Smooth muscle cell (in vitro differentiated cells): ENCODE measurements around the gene AUTS2. TPM values are rescaled to one million over a fixed set of nuclear protein-coding genes. Genes with fewer than 3 reads are reported as not detected.

ENCODE experiments used
- DNase-seq: peaks from one replicate; lab custom pipeline; 2025; ENCODE audit not compliant: unreplicated experiment; lab: John Stamatoyannopoulos, UW
- H2AFZ ChIP-seq: fragments of 200-600 bp; sonication (generic); 2 replicates; pipeline ENCODE4 v1.6.0; 2016; ENCODE audit warnings: antibody characterized with exemption, low read depth, mild to moderate bottlenecking
- H3F3A ChIP-seq: fragments of 200-600 bp; sonication (generic); 2 replicates; pipeline ENCODE4 v1.6.0; 2017; ENCODE audit warnings: antibody characterized with exemption, low read depth
- H3K27ac ChIP-seq: fragments of 200-600 bp; sonication (generic); 2 replicates; pipeline ENCODE4 v1.5.1; 2016; ENCODE audit warnings: low read depth, mild to moderate bottlenecking
- H3K27me3 ChIP-seq: fragments of 200-600 bp; sonication (generic); 2 replicates; pipeline ENCODE4 v1.6.1; 2016; ENCODE audit warnings: low read depth, mild to moderate bottlenecking
- H3K36me3 ChIP-seq: fragments of 200-600 bp; sonication (generic); 2 replicates; pipeline ENCODE4 v1.5.1; 2016; ENCODE audit warnings: low read depth
- H3K4me1 ChIP-seq: fragments of 200-600 bp; sonication (generic); 2 replicates; pipeline ENCODE4 v1.5.1; 2016; ENCODE audit warnings: low read depth
- H3K4me2 ChIP-seq: fragments of 200-600 bp; sonication (generic); 2 replicates; pipeline ENCODE4 v1.6.0; 2016; ENCODE audit warnings: mild to moderate bottlenecking
- H3K4me3 ChIP-seq: fragments of 200-600 bp; sonication (generic); 2 replicates; pipeline ENCODE4 v1.5.1; 2016; ENCODE audit warnings: mild to moderate bottlenecking
- H3K79me2 ChIP-seq: fragments of 200-600 bp; sonication (generic); 2 replicates; pipeline ENCODE4 v1.6.0; 2016; ENCODE audit warnings: low read depth, mild to moderate bottlenecking
- H3K9ac ChIP-seq: fragments of 200-600 bp; sonication (generic); 2 replicates; pipeline ENCODE4 v1.6.0; 2016; ENCODE audit warnings: low read depth
- H3K9me3 ChIP-seq: fragments of 200-600 bp; sonication (generic); replicated peaks from 2 replicates; pipeline ENCODE4 v1.5.1; 2016; ENCODE audit warnings: low read depth
- H4K20me1 ChIP-seq: fragments of 200-600 bp; sonication (generic); 2 replicates; pipeline ENCODE4 v1.6.0; 2016; ENCODE audit warnings: low read depth
- WGBS: methylation state at CpG from one replicate; pipeline ENCODE4 v1.1.7; 2016; ENCODE audit warnings: low lambda C conversion rate; 5-methylcytosine and 5-hydroxymethylcytosine counted together
- polyA plus RNA-seq: library from polyadenylated mRNA; unstranded; fragments of >200 nt; fragmentation: Nextera tagmentation; extraction: Ambion mirVana; gene quantifications from 2 replicates; pipeline ENCODE4 v1.2.1, GENCODE V29; 2016
- total RNA-seq: library from RNA; depleted of rRNA; stranded (reverse); fragments of >200 nt; gene quantifications from 2 replicates; pipeline ENCODE4 v1.2.3, GENCODE V29; 2014
- TF ChIP-seq, protein P1 (sequence below): fragments of 200-600 bp; sonication (generic); IDR thresholded peaks from 2 replicates; pipeline ENCODE4 v1.5.1; 2017; ENCODE audit warnings: borderline replicate concordance, mild to moderate bottlenecking, antibody characterized with exemption; ENCODE audit not compliant: insufficient read depth, poor library complexity, severe bottlenecking

Gene AUTS2
- total and polyA plus RNA-seq, 2 experiments from 2014 or later = 6.5 to 8.6 TPM

DNA sequence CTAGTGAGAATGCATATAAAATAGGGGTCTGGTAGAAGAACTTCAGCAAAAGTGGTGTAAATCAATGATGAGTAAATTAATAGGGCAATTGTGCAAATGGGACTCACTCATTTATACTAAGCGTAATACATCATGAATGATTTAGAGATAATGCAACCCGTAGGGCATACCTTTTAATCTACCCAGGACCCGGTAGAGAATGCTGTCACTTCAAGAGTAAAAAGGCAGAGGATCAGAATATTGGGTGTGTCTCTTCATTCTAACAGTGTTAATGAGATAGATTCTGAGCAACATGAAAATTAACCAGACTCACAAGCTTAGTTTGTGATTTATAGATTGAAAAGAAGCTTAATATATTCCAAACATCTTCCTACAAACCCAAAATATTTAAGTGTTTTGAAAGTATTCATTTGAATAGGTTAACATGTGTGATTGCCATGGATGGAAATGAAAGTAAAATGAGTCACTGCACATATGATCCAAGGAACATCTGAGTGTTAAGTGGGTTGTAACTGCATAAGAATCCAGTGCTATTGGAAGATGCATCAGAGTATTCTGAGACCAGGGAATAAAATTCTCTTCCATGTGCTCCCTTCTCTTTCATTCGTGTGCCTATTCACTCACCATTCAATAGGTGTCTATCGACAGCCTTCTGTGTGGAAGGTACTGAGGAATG lies 690.6 kb downstream of the AUTS2 start:
- no peak for DNase-seq
- Histone ChIP-seq H3K4me1 (no peaks in the 10 kb centered on the region), H3K27ac (no peak overlapping the region), H4K20me1 (no peaks in the 10 kb centered on the region), H3F3A (no peaks in the 10 kb centered on the region), H3K27me3 (no peaks in the 10 kb centered on the region), H3K9ac (no peak overlapping the region), H3K4me2 (no peak overlapping the region), H3K36me3 (no peaks in the 10 kb centered on the region), H3K9me3 (no peaks in the 10 kb centered on the region), H2AFZ (no peak overlapping the region), H3K79me2 (no peaks in the 10 kb centered on the region), H3K4me3 (no peak overlapping the region)
- TF ChIP-seq, protein P1, sequence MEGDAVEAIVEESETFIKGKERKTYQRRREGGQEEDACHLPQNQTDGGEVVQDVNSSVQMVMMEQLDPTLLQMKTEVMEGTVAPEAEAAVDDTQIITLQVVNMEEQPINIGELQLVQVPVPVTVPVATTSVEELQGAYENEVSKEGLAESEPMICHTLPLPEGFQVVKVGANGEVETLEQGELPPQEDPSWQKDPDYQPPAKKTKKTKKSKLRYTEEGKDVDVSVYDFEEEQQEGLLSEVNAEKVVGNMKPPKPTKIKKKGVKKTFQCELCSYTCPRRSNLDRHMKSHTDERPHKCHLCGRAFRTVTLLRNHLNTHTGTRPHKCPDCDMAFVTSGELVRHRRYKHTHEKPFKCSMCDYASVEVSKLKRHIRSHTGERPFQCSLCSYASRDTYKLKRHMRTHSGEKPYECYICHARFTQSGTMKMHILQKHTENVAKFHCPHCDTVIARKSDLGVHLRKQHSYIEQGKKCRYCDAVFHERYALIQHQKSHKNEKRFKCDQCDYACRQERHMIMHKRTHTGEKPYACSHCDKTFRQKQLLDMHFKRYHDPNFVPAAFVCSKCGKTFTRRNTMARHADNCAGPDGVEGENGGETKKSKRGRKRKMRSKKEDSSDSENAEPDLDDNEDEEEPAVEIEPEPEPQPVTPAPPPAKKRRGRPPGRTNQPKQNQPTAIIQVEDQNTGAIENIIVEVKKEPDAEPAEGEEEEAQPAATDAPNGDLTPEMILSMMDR = no peak
- WGBS = 93% methylated on average over 5 of the region's 5 CpGs

DNA sequence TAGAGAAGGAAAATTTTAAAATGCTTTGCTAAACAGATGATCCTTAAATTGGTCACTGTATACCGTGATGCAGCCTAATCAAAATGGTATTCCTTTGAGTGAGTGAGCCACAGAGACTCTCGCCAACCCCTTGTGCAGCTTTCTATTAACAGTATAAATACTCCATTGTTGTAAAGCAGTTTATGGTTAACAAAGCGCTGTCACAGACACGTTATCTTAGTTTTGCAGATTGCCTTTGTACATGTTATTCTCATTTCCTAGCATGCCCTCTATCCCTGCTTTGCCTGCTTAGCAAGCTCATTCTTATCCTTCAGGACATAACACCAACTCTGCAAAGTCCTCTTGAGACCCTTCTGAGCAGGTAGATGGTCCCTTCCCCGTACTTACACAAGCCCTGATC lies 694.4 kb downstream of the AUTS2 start:
- H3K27me3 ChIP-seq = no peaks in the 10 kb centered on the region
- no peak overlapping the region for H3K4me3 ChIP-seq
- H3K4me1 ChIP-seq = no peaks in the 10 kb centered on the region
- no peak for DNase-seq
- 85% methylated on average over 5 of the region's 5 CpGs for WGBS
- H3K4me2 ChIP-seq = no peak overlapping the region
- no peaks in the 10 kb centered on the region for H4K20me1 ChIP-seq
- H3K9me3 ChIP-seq = no peaks in the 10 kb centered on the region
- no peak overlapping the region for H3K27ac ChIP-seq
- H3K36me3 ChIP-seq = no peaks in the 10 kb centered on the region
- H3F3A ChIP-seq = no peaks in the 10 kb centered on the region
- TF ChIP-seq, protein P1 = no peak
- H2AFZ ChIP-seq = no peak overlapping the region
- H3K79me2 ChIP-seq = no peaks in the 10 kb centered on the region
- no peak overlapping the region for H3K9ac ChIP-seq

DNA sequence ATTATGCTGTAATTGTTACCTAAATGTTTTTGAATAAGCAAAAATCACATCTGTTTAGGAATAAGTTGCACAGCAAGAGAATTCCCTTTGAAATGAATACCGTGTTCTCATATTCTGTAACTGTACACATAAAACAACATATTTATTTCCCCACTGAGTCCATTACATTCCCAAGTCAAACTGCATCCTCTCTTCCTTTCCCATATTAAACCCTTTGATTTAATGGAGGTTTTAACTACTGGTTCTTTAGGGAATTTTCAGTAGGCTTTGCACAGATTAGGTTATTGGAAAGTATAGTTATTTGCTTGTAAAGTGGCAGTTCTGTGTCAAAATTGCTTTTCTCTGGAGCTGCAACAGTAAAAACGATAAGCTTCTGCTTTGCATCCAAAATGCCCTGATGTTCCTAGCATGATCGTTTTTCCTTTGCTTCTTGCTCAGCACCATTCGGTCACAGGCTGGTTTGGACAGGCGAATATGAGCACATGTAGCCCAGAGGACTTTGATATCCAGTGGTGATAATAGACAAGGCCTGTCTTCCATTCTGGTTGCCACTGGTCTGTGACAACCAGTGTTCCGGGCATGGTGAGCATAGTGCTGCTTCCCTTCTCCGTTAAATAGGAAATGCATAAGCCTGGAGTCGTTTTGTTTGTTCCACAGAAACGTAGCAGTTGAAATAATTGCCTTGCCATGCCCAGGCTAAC lies 696.1 kb downstream of the AUTS2 start:
- H3K4me1 ChIP-seq = no peaks in the 10 kb centered on the region
- no peaks in the 10 kb centered on the region for H4K20me1 ChIP-seq
- no peak overlapping the region for H3K27ac ChIP-seq

More for the DNA sequence above, 696.1 kb downstream of the AUTS2 start:
- no peaks in the 10 kb centered on the region for H3K27me3 ChIP-seq
- DNase-seq = no peak
- H3K4me2 ChIP-seq = no peak overlapping the region
- H3K9ac ChIP-seq = no peak overlapping the region
- no peaks in the 10 kb centered on the region for H3F3A ChIP-seq
- no peak overlapping the region for H2AFZ ChIP-seq
- no peak overlapping the region for H3K4me3 ChIP-seq
- 78% methylated on average over 9 of the region's 9 CpGs for WGBS
- H3K36me3 ChIP-seq = no peaks in the 10 kb centered on the region
- H3K9me3 ChIP-seq = no peaks in the 10 kb centered on the region
- H3K79me2 ChIP-seq = no peaks in the 10 kb centered on the region
- TF ChIP-seq, protein P1 = no peak
